ENCODE results near the gene ZNF580.
A peak's percentile ranks its signal among the peaks of the same experiment; 100 is the strongest.

Gene ZNF580

GRCh38 chr19:55624109-55625003, 16.4 kb upstream of the ZNF580 start, which contains the start of gene ZNF784:
TSS of gene ZNF784 (minus strand) at chr19:55624566. CDS start at chr19:55624561, 5 bp downstream.
- peak; percentile 84 for DNase-seq

- DNase-seq, result no peak
Measured at GRCh38 chr19:55625004-55625326, 15.8 kb upstream of the ZNF580 start.

GRCh38 chr19:55626350-55626749, 14.5 kb upstream of the ZNF580 start:
- no peak for DNase-seq

- DNase-seq, result peak; percentile 98
Measured at GRCh38 chr19:55632463-55632834, 8.4 kb upstream of the ZNF580 start.

- no peak for DNase-seq
Measured at GRCh38 chr19:55633861-55634260, 6.9 kb upstream of the ZNF580 start.

GRCh38 chr19:55635334-55635717, 5.5 kb upstream of the ZNF580 start:
- DNase-seq, result no peak

GRCh38 chr19:55635856-55636440, 4.9 kb upstream of the ZNF580 start:
- DNase-seq, result no peak

- DNase-seq, result no peak
Measured at GRCh38 chr19:55636723-55637122, 4.1 kb upstream of the ZNF580 start.

GRCh38 chr19:55637534-55637933, 3.3 kb upstream of the ZNF580 start:
- no peak for DNase-seq

GRCh38 chr19:55638864-55639359, 1.9 kb upstream of the ZNF580 start:
- DNase-seq, result no peak

GRCh38 chr19:55640043-55640576, 692 bp upstream of the ZNF580 start:
- DNase-seq, result peak; percentile 56

GRCh38 chr19:55641426-55642152, 787 bp downstream of the ZNF580 start:
- DNase-seq, result no peak

GRCh38 chr19:55642153-55643002, 1.6 kb downstream of the ZNF580 start:
- no peak for DNase-seq

GRCh38 chr19:55643003-55643886, 2.4 kb downstream of the ZNF580 start, which contains the start of gene ZNF581:
TSS of gene ZNF581 (plus strand) at chr19:55643649. CDS start at chr19:55644572, 923 bp downstream.
- DNase-seq, result peak; percentile 52

GRCh38 chr19:55643887-55644176, 3.0 kb downstream of the ZNF580 start:
- DNase-seq, result no peak

GRCh38 chr19:55644191-55644833, 3.5 kb downstream of the ZNF580 start:
- DNase-seq, result no peak

GRCh38 chr19:55644842-55645511, 4.2 kb downstream of the ZNF580 start:
- no peak for DNase-seq

GRCh38 chr19:55645512-55645881, 4.7 kb downstream of the ZNF580 start:
- no peak for DNase-seq

GRCh38 chr19:55646889-55647731, 6.3 kb downstream of the ZNF580 start:
- no peak for DNase-seq
